Prostate gland (tissue), 2 donors: ENCODE measurements around the gene FAM193B. TPM values are rescaled to one million over a fixed set of nuclear protein-coding genes. Genes with fewer than 3 reads are reported as not detected.

Source experiments
- DNase-seq: peaks from one replicate; pipeline ENCODE4 v3.0.0-alpha.2; 2019; ENCODE audit warnings: low spot score
- H3K27ac ChIP-seq, 2 donors: fragments of 200-600 bp; sonication (generic); 2 replicates each; pipeline ENCODE4 v1.5.1; 2017 to 2019
- H3K27me3 ChIP-seq: fragments of 200-600 bp; sonication (generic); replicated peaks from 2 replicates; pipeline ENCODE4 v1.5.1; 2019; ENCODE audit not compliant: insufficient read depth
- H3K36me3 ChIP-seq, 2 donors: fragments of 200-600 bp; sonication (generic); 1 replicate in 1 of 2; 2 replicates in 1 of 2; pipeline versions ENCODE4 v1.5.1 to v1.8.1; 2017 to 2019
- H3K4me1 ChIP-seq: fragments of 200-600 bp; sonication (generic); replicated peaks from 2 replicates; pipeline ENCODE4 v1.5.1; 2019
- H3K4me3 ChIP-seq, 2 donors: fragments of 200-600 bp; sonication (generic); 2 replicates each; pipeline ENCODE4 v1.5.1; 2017 to 2019
- H3K9me3 ChIP-seq: fragments of 200-600 bp; sonication (generic); 2 replicates; pipeline ENCODE4 v1.5.1; 2017
- POLR2A ChIP-seq: fragments of 450-650 bp; IDR thresholded peaks from one replicate; pipeline ENCODE4 v1.6.1; 2016; ENCODE audit warnings: antibody characterized with exemption, mild to moderate bottlenecking
- POLR2AphosphoS5 ChIP-seq: sonication (generic); formaldehyde crosslinking; IDR thresholded peaks from one replicate; pipeline ENCODE4 v1.6.1; 2017; ENCODE audit warnings: antibody characterized with exemption
- WGBS: methylation state at CpG from one replicate; pipeline ENCODE4 v1.1.5; 2018; 5-methylcytosine and 5-hydroxymethylcytosine counted together
- intact Hi-C: fragments of 100-400 bp; cut with DNase I; formaldehyde crosslinking; loops from one replicate; pipeline ENCODE4 v1.14.2; 2022
- total RNA-seq, 2 donors: library from RNA; depleted of rRNA; stranded (reverse); fragments of >200 nt; gene quantifications; one replicate each; pipeline ENCODE4 v1.1.0, GENCODE V29; 2016
- TF ChIP-seq, protein P1 (sequence below), 4 experiments: fragments of 200-600 bp in 2 of 4; fragments of 450-650 bp in 2 of 4; sonication (generic) in 2 of 4; IDR thresholded peaks; 1 replicate in 3 of 4; 2 replicates in 1 of 4; pipeline ENCODE4 v1.5.1; 2016 to 2019; ENCODE audit warnings: antibody characterized with exemption in 4 of 4, mild to moderate bottlenecking in 2 of 4, moderate library complexity in 2 of 4

Gene FAM193B
- total RNA-seq, 2 donors from 2014 or later, result 59.6 to 112 TPM

DNA sequence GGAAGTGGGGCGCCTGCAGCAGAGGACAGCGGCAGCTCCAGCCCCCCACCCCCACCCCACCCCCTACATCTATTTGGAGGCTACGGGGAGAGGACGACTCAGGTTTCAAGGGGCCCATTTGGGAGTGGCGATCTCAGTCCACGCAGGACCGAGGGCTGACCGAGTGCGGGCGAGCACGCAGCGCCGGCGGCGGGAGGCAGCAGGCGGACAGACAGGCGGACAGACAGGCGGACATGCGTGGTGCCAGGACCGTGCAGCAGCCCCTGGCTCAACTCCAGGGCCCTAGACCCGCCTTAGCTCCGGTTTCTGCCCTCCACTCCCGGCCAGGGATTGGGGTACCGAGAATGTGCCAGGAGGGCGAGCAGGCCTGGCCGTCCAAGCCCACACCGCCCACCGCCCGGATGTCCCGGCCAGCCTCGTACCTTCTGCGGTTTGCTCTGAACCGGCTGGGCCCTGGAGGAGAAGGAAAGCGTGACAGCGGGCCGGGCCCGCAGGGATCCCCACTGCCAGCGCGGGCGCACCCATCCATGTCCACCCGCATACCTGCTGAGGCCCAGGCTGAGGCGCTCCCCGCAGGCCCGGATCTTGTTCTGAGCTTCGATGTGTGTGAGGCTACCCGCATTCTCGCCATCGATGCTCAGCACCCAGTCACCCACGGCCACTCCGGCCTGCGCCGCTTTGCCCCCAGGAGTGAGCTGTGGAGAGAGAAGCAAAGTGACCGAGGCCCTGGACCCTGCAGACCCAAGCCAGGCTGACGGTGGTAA is 62.2 kb downstream of the FAM193B start:
- DNase-seq, result no peak
- Histone ChIP-seq H3K36me3 (peaks cover 0 to 5% of the 10 kb centered on the region in 2 donors), H3K4me1 (peaks cover 4% of the 10 kb centered on the region), H3K27me3 (no peaks in the 10 kb centered on the region), H3K27ac (peak overlapping the region in 1 of 2 donors; percentile 86), H3K9me3 (no peaks in the 10 kb centered on the region), H3K4me3 (no peak overlapping the region)
- intact Hi-C loops, result no loop called here
- TF ChIP-seq POLR2A (no peak), POLR2AphosphoS5 (no peak)
- TF ChIP-seq, protein P1, sequence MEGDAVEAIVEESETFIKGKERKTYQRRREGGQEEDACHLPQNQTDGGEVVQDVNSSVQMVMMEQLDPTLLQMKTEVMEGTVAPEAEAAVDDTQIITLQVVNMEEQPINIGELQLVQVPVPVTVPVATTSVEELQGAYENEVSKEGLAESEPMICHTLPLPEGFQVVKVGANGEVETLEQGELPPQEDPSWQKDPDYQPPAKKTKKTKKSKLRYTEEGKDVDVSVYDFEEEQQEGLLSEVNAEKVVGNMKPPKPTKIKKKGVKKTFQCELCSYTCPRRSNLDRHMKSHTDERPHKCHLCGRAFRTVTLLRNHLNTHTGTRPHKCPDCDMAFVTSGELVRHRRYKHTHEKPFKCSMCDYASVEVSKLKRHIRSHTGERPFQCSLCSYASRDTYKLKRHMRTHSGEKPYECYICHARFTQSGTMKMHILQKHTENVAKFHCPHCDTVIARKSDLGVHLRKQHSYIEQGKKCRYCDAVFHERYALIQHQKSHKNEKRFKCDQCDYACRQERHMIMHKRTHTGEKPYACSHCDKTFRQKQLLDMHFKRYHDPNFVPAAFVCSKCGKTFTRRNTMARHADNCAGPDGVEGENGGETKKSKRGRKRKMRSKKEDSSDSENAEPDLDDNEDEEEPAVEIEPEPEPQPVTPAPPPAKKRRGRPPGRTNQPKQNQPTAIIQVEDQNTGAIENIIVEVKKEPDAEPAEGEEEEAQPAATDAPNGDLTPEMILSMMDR (IDR thresholded peaks at IDR 0.05), result no peak
- 87% methylated on average over 49 of the region's 54 CpGs for WGBS

GRCh38 chr5:177491429-177491945 is 62.9 kb downstream of the FAM193B start:
- Histone ChIP-seq H3K36me3 (peaks cover 0 to 5% of the 10 kb centered on the region in 2 donors), H3K27me3 (no peaks in the 10 kb centered on the region), H3K27ac (peak overlapping the region in 1 of 2 donors; percentile 86), H3K4me3 (no peak overlapping the region), H3K9me3 (no peaks in the 10 kb centered on the region), H3K4me1 (peaks cover 3% of the 10 kb centered on the region)
- WGBS, result 67% methylated on average over 43 of the region's 43 CpGs
- no peak for DNase-seq
- intact Hi-C loops, result no loop called here
- TF ChIP-seq POLR2AphosphoS5, result no peak
- TF ChIP-seq, protein P1 (IDR thresholded peaks at IDR 0.05), result peak in 3 of 4 experiments; percentile 45 to 61 (median 53)

- intact Hi-C loops, result no loop called here
- Histone ChIP-seq H3K4me1 (no peaks in the 10 kb centered on the region), H3K36me3 (peaks cover 0 to 5% of the 10 kb centered on the region in 2 donors), H3K9me3 (no peaks in the 10 kb centered on the region), H3K4me3 (no peak overlapping the region), H3K27ac (peak overlapping the region in 1 of 2 donors; percentile 86), H3K27me3 (no peaks in the 10 kb centered on the region)
- TF ChIP-seq POLR2AphosphoS5, result no peak
- TF ChIP-seq, protein P1 (IDR thresholded peaks at IDR 0.05), result no peak
- WGBS, result 76% methylated on average over 16 of the region's 16 CpGs
- DNase-seq, result no peak
These were observed 63.4 kb downstream of the FAM193B start for GRCh38 chr5:177490992-177491391.

DNA sequence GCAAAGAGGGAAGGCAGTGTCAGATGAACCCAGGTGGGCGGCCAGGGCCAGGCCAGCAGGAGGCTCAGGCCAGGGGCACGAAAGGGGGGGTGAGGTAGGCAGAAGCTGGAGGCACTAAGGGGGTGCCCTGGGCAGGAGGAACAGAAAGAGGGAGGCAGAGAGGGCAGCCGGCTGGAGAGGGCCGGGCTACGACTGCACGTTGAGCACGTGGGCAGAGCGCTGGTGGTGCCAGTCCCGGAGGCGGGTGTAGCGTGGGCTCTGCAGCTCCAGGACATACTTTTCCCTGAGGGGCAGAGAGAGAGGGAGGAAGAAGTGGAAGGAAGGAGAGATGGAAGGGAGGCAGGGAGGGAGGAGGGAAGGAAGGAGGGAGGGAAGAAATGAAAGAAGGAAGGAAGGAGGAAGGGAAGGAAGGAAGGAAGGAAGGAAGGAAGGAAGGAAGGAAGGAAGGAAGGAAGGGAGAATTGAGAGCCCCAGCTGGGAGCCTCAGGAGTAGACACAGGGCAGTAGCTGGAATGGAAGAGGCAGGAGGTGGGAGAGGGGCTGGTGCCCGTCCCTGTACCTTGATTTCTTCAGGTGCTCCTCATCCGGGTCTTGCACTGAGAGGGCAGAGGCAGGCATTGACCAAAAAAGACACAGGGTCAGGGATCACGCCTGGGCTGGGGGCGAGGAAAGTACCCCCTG is 63.9 kb downstream of the FAM193B start:
- no peak for DNase-seq
- TF ChIP-seq, protein P1 (IDR thresholded peaks at IDR 0.05), result no peak
- no peak for TF ChIP-seq POLR2A
- Histone ChIP-seq H3K4me3 (no peak overlapping the region), H3K4me1 (no peaks in the 10 kb centered on the region), H3K36me3 (peaks cover 0 to 5% of the 10 kb centered on the region in 2 donors), H3K27me3 (no peaks in the 10 kb centered on the region), H3K9me3 (no peaks in the 10 kb centered on the region), H3K27ac (no peak overlapping the region)
- intact Hi-C loops, result no loop called here
- 82% methylated on average over 15 of the region's 15 CpGs for WGBS
